ENCODE measurements around the gene ERFE.
A peak's percentile ranks its signal among the peaks of the same experiment; 100 is the strongest.

The ERFE gene

GRCh38 chr2:238126338-238126737 is 32.4 kb upstream of the ERFE start:
- no peak for ATAC-seq
- no peak for DNase-seq

- ATAC-seq (no peak), DNase-seq (no peak)
These were observed 32.0 kb upstream of the ERFE start for GRCh38 chr2:238126775-238127164.

GRCh38 chr2:238127165-238128060 is 31.4 kb upstream of the ERFE start:
- DNase-seq, result peak; percentile 29

GRCh38 chr2:238128061-238128440 is 30.7 kb upstream of the ERFE start:
- DNase-seq (no peak), ATAC-seq (no peak)

More at GRCh38 chr2:238127165-238128060, 31.4 kb upstream of the ERFE start:
- ATAC-seq, result peak; percentile 38

- no peak for DNase-seq
- ATAC-seq, result no peak
These were observed 30.2 kb upstream of the ERFE start for GRCh38 chr2:238128534-238129001.

- ATAC-seq, result no peak
These were observed 29.4 kb upstream of the ERFE start for GRCh38 chr2:238129166-238130010.

GRCh38 chr2:238130111-238130695 is 28.6 kb upstream of the ERFE start:
- DNase-seq, result no peak
- ATAC-seq, result no peak

More at GRCh38 chr2:238129166-238130010, 29.4 kb upstream of the ERFE start:
- no peak for DNase-seq

GRCh38 chr2:238130696-238131628 is 27.8 kb upstream of the ERFE start:
- DNase-seq (no peak), ATAC-seq (no peak)

GRCh38 chr2:238131761-238132462 is 26.9 kb upstream of the ERFE start:
- ATAC-seq, result no peak

GRCh38 chr2:238132463-238133450 is 26.0 kb upstream of the ERFE start:
- ATAC-seq, result no peak

More at GRCh38 chr2:238131761-238132462, 26.9 kb upstream of the ERFE start:
- no peak for DNase-seq

GRCh38 chr2:238133499-238134392 is 25.0 kb upstream of the ERFE start:
- ATAC-seq (no peak), DNase-seq (no peak)

More at GRCh38 chr2:238132463-238133450, 26.0 kb upstream of the ERFE start:
- DNase-seq, result no peak

GRCh38 chr2:238134393-238134785 is 24.4 kb upstream of the ERFE start:
- ATAC-seq (no peak), DNase-seq (no peak)

- ATAC-seq, result no peak
- DNase-seq, result no peak
These were observed 23.1 kb upstream of the ERFE start for GRCh38 chr2:238135601-238136150.

GRCh38 chr2:238136820-238137537 is 21.8 kb upstream of the ERFE start:
- no peak for DNase-seq
- ATAC-seq, result no peak

- DNase-seq (no peak), ATAC-seq (no peak)
These were observed 20.9 kb upstream of the ERFE start for GRCh38 chr2:238137885-238138284.

- ATAC-seq (no peak), DNase-seq (no peak)
These were observed 20.2 kb upstream of the ERFE start, which contains the start of gene KLHL30 for GRCh38 chr2:238138331-238139195. KLHL30 (plus strand) TSS chr2:238138668; CDS start chr2:238140755, 2,087 bp downstream.
